GM18873 (cell line): ENCODE measurements around the gene RGS2.

Source experiments
- ATAC-seq: cut with Tn5 transposase; IDR thresholded peaks from one replicate; pipeline ENCODE4 v1.9.1; 2021; ENCODE audit warnings: mild to moderate bottlenecking, moderate library complexity, moderate number of reproducible peaks; ENCODE audit not compliant: unreplicated experiment, low FRiP score

Gene RGS2

DNA sequence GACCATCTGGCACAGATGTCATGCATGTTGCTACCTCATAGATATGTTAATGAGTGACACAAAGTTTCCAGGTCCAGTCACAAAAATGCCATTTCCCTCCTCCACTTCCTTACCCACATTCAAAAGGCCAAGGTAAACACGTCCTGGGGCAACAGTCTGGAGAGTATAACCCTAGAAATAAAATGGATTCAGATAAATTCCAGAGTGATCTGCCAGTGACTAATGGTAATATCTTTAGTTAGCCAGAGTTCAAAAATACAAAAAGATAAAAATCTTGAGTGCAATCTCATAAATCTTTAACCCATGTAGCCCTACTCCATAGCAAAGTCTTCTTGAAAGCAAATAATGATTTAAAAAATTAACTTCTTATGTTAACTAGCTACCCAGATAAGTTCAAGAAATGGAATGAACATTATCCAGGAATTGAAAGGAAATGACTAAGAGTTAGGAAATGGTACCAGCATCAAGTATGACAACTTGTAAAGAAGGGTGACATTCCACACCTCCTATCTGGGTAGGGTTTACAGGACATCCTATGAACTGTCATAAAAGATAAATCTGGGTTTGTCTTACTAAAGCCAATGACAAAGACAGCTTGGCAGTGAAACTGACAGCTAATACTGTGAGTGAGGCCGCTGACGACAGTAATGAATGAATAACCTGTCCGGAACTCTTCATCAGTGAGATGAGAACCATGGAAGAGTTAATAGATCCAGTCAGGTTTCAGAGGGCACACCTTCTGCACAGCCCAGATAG lies 18.1 kb downstream of the RGS2 start:
- no peak for ATAC-seq

- ATAC-seq = no peak
These were observed 21.9 kb downstream of the RGS2 start for GRCh38 chr1:192830595-192831246.

DNA sequence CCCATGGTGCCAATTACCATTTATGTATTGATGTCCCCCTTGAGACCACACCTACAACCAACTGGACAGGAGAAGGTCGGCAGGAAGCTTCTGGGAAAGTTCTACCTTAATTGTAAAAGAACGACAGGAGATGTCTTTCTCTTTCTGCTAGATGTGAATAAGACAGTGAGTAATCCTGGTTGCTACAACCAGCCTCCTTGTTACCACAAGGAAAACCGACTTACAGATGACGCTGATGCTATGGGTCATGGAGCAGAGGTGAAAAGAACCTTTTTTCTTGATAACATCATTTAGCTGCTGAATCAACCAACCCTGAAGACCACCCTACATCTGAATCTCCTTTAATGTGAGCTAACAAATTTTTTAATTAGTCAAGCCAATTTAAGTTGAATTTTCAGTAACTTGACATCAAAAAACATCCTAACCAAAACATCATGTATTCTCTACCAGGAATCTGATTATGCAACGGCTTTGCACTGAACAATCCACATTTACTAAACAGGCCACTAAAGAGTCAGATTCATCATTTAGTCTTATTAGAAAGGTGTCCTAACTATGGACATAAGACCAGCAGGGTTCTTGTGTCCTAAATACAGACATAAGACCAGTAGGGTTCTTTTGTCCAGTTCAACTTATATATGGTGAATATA lies 23.0 kb downstream of the RGS2 start:
- ATAC-seq = no peak

DNA sequence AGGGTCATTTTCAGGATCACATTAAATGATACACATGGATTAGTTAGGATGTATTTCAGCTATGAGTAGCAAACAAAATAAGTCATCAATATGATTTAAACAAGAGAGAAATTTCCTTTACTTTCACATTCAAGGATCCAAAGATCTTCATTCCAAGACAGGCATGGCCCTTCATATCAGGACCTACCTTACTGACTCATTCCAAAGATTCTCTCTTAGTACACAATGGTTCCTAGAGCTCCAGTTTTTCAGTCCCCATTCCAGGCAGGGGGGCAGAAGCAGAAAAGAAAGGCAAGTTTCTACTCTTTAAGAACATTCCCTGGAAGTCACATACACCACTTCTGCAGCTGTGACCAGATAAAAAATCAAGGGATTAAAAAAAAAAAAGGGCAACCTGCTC lies 23.7 kb downstream of the RGS2 start:
- ATAC-seq = no peak

- no peak for ATAC-seq
These were observed 26.3 kb downstream of the RGS2 start for GRCh38 chr1:192835116-192835515.

DNA sequence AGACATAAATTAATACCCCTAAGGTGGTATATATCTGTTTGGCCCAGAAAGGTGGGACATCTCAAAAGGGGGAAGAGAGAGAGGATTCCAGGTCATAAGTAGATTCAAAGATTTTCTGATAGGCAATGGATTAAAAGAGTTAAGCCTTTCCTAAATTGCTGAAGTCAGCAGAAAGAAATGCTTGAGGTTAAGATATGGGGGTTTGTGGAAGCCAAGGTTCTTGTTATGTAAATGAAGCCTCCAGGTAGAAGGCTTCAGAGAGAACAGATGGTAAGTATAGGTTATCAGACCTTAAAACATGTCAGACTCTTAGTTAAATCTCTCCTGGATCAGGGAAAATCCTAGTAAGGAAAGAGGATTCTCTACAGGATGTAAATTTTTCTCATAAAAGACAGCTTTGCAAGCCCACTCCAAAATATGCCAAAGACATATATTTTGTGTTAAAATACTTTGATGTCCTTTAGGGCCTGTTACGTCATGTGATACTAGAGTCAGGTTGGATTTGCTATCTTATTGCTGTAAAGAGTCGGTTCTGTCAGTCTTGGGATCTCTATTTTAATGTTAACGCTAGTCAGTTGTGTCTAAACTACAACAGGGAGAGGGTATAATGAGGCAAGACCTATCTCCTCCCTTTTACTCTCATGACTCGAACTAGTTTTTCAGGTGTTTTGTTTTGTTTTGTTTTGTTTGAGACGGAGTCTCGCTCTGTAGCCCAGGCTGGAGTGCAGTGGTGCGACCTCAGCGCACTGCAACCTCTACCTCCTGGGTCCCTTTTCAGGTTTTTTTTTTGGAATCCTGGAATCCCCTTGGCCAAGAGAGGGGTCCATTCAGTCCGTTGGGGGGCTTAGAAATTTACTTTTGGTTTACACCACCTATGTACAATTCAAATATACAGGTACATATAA lies 30.6 kb downstream of the RGS2 start:
- no peak for ATAC-seq

DNA sequence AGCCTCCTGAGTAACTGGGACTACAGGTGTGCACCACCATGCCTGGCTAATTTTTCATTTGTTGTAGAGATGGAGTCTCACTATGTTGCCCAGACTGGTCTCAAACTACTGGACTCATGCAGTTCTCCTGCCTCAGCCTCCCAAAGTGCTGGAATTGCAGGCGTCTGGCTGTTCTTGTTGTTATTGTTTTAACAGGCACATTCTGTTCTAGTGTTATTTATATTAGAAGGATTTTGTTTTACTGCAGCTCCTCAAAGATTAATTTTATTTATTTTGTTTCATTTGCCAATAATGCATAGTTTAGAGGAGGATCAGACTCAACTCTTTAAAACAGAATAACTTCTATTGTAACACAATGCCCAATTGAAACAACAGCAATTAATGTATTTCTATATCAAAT lies 35.5 kb downstream of the RGS2 start:
- no peak for ATAC-seq

- ATAC-seq = no peak
These were observed 38.1 kb downstream of the RGS2 start for GRCh38 chr1:192846950-192847349.

GRCh38 chr1:192849011-192849410 lies 40.2 kb downstream of the RGS2 start:
- no peak for ATAC-seq

DNA sequence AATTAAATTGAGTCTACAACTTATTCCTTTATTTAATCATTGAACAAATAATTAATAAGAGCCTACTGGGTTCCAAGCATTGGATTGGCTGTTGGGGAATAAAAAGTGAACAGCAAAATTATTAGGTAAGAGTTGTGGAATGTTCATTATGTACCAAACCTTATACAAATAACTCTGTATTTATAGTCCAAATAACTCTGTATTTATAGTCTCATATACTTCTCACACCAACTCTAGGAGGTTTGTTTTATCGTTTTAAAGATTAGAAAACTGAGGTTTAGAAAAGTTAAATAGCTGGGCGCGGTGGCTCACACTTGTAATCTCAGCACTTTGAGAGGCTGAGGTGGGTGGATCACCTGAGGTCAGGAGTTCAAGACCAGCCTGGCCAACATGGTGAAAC lies 40.6 kb downstream of the RGS2 start:
- no peak for ATAC-seq

GRCh38 chr1:192852001-192852947 lies 43.4 kb downstream of the RGS2 start:
- no peak for ATAC-seq

- ATAC-seq = no peak
These were observed 49.6 kb downstream of the RGS2 start for GRCh38 chr1:192858456-192858855.

DNA sequence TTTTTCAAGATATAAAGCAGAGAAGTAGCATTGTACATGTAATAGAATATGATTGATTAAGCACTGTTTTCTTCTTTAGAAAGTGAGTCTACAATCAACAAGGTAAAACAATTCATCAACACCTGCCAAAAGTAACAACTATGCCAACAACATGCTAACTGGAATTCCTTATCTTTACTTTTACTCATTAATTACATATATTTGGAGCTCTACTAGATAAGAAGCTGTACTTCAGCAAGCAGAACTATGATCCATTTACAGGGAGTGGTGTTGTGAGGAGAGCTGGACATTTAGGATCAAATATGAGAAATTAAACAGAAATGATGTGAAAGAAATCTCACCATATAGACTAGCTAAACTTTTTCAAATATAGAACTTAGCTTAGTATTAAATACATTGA lies 51.0 kb downstream of the RGS2 start:
- ATAC-seq = no peak

DNA sequence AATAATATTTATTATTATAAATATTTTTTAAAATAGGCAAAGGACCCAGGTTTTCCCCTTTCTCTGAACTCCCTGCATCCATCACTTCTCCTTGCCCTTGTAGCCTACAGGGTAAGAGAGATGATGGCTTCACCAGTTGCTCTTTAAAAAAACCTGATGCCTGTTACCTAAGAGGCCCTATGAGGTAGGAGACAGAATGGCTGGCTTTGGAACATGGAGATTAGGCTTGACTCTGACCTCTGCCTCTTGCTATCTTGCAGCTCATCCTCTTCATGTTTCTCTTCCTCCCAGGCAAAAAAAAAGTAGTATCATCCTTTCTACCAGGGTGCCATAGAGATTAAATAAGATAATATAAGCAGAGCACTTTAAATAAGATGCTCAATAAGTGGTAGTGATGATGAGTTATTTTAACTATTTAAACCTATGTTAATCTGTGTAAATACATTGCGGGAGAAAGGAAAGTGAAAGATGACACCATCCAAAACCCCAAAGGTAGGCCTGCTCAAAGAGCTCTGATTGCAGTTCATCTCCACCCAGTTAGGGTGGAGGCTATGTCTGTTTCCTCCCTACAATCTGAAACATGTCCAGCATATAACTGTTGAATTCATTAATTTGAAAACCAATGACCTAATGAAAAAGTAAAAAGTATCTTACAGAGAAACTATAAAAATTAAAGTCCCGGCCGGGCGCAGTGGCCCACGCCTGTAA lies 51.8 kb downstream of the RGS2 start:
- no peak for ATAC-seq

GRCh38 chr1:192861860-192862259 lies 53.0 kb downstream of the RGS2 start:
- no peak for ATAC-seq
